ENCODE measurements around the gene TRIM29. TPM values are rescaled to one million over a fixed set of nuclear protein-coding genes. Genes with fewer than 3 reads are reported as not detected.
"Not testable (repeated sequence)": the region's sequence is repeated elsewhere in the genome, so short reads cannot be mapped to it uniquely, and the experiment has no call there.

The TRIM29 gene
- total and polyA plus RNA-seq, 10 of the 15 experiments (the other 5 are each of a cell fraction or from before 2014, with no cell fraction given): 0.08 to 0.67 (median 0.26) TPM; not detected in 5

- no peak for FAIRE-seq
- ChIA-PET RAD21 (ENCODE audit: unreplicated experiment) (interaction anchor here (1.1 kb wide), 1 partner anchor 49 kb away, joined by 3 read pairs; no protein-coding TSS in a partner anchor), POLR2A (interaction anchor here (0.6 to 1.5 kb wide), 2 partner anchors 10 to 125 kb away, joined by 3 to 4 read pairs; no protein-coding TSS in a partner anchor), SMC1A (ENCODE audit: uncharacterized antibody, unreplicated experiment) (interaction anchor here (0.8 kb wide), 1 partner anchor 49 kb away, joined by 3 read pairs; no protein-coding TSS in a partner anchor), CTCF (interaction anchor here (1.1 to 3.0 kb wide), 4 partner anchors 9 to 123 kb away, joined by 3 to 12 read pairs (median 6); no protein-coding TSS in a partner anchor)
- H3K9ac ChIP-seq (ENCODE audit: control insufficient read depth, insufficient read depth, low read length): no peak overlapping the region
- ATAC-seq: no peak
- no peaks in the 10 kb centered on the region for H4K20me1 ChIP-seq (ENCODE audit: control insufficient read depth, insufficient read depth)
- DNase-seq (ENCODE audit: low read depth, low spot score): no peak
- WGBS (ENCODE audit: insufficient coverage, insufficient replicate concordance, low lambda C conversion rate, missing lambda C conversion rate): 54% methylated on average over 10 of the region's 11 CpGs
- BruUV-seq (replicated peaks): no TSS peak
- no peaks in the 10 kb centered on the region for H3K79me2 ChIP-seq (ENCODE audit: control insufficient read depth, insufficient read depth, low read length)
- H3K36me3 ChIP-seq (ENCODE audit: control insufficient read depth in 2 of 2, insufficient read depth in 2 of 2, low read length in 1 of 2): no peaks in the 10 kb centered on the region
- H2AFZ ChIP-seq (ENCODE audit: control insufficient read depth, low read depth, low read length): no peak overlapping the region
- no peak overlapping the region for H3K4me3 ChIP-seq
- no peak overlapping the region for H3K4me2 ChIP-seq (ENCODE audit: control insufficient read depth, insufficient read depth)
- in situ Hi-C loops (cut with MboI): no loop called here
- H3K27me3 ChIP-seq (replicated peaks in 1 of 2; ENCODE audit: control insufficient read depth in 2 of 2, insufficient read depth in 2 of 2, low read length in 1 of 2): peaks cover 3 to 6% of the 10 kb centered on the region in 2 experiments; a peak in 2 of 4 replicates
- TF ChIP-seq NFYA (IDR thresholded peaks at IDR 0.05; ENCODE audit: borderline replicate concordance, low read depth, low read length) (no peak), ZBTB4 (CRISPR knock-in tag; IDR thresholded peaks at IDR 0.05) (no peak), ZZZ3 (IDR thresholded peaks at IDR 0.05; ENCODE audit: control insufficient read depth, insufficient read length, low read depth) (no peak), IRF4 (IDR thresholded peaks at IDR 0.05; ENCODE audit: low read depth, low read length) (no peak), SRF (IDR thresholded peaks at IDR 0.05; ENCODE audit: low read depth in 2 of 2, low read length in 2 of 2) (no peak), FOXK2 (IDR thresholded peaks at IDR 0.05) (no peak), HSF1 (IDR thresholded peaks at IDR 0.05; ENCODE audit: low read depth, low read length) (no peak), NR2C1 (IDR thresholded peaks at IDR 0.05) (no peak), RUNX3 (IDR thresholded peaks at IDR 0.05; ENCODE audit: low read length) (no peak)
- no peaks in the 10 kb centered on the region for H3K4me1 ChIP-seq (ENCODE audit: control insufficient read depth, insufficient read depth, low read length)
- H3K9me3 ChIP-seq (replicated peaks; ENCODE audit: control insufficient read depth, insufficient read depth, low read length): no peaks in the 10 kb centered on the region
- intact Hi-C loops (cut with micrococcal nuclease; ENCODE audit: unreplicated experiment): no loop called here
- H3K27ac ChIP-seq (ENCODE audit: control insufficient read depth, insufficient read depth): no peak overlapping the region
Measured at GRCh38 chr11:120180551-120181232, 42.8 kb upstream of the TRIM29 start.

- FAIRE-seq; BruUV-seq (replicated peaks); H3K4me3 ChIP-seq; H3K27me3 ChIP-seq (replicated peaks in 1 of 2; ENCODE audit: control insufficient read depth in 2 of 2, insufficient read depth in 2 of 2, low read length in 1 of 2); in situ Hi-C loops (cut with MboI); H3K9ac ChIP-seq (ENCODE audit: control insufficient read depth, insufficient read depth, low read length); H3K27ac ChIP-seq (ENCODE audit: control insufficient read depth, insufficient read depth); H4K20me1 ChIP-seq (ENCODE audit: control insufficient read depth, insufficient read depth); intact Hi-C loops (cut with micrococcal nuclease; ENCODE audit: unreplicated experiment); H3K4me2 ChIP-seq (ENCODE audit: control insufficient read depth, insufficient read depth); ATAC-seq; H3K36me3 ChIP-seq (ENCODE audit: control insufficient read depth in 2 of 2, insufficient read depth in 2 of 2, low read length in 1 of 2); H3K4me1 ChIP-seq (ENCODE audit: control insufficient read depth, insufficient read depth, low read length); H3K9me3 ChIP-seq (replicated peaks; ENCODE audit: control insufficient read depth, insufficient read depth, low read length); H3K79me2 ChIP-seq (ENCODE audit: control insufficient read depth, insufficient read depth, low read length); DNase-seq (ENCODE audit: low read depth, low spot score); SMC1A ChIA-PET (ENCODE audit: uncharacterized antibody, unreplicated experiment); H2AFZ ChIP-seq (ENCODE audit: control insufficient read depth, low read depth, low read length): not testable (repeated sequence)
- POLR2A ChIA-PET: interaction anchor here (1.0 kb wide), 1 partner anchor 121 kb away, joined by 3 read pairs; no protein-coding TSS in a partner anchor
- RAD21 ChIA-PET (ENCODE audit: unreplicated experiment): interaction anchor here (1.2 kb wide), 1 partner anchor 53 kb away, joined by 5 read pairs; no protein-coding TSS in a partner anchor
- CTCF ChIA-PET: interaction anchor here (1.8 to 3.0 kb wide), 2 partner anchors 10 to 49 kb away, joined by 5 to 12 read pairs; no protein-coding TSS in a partner anchor
- WGBS (ENCODE audit: insufficient coverage, insufficient replicate concordance, low lambda C conversion rate, missing lambda C conversion rate): 57% methylated on average over 6 of the region's 6 CpGs
Measured at GRCh38 chr11:120180063-120180462, 42.1 kb upstream of the TRIM29 start.
